HCT116 (cell line): Measurements from ENCODE around the gene ALAD. TPM values are rescaled to one million over a fixed set of nuclear protein-coding genes. Genes with fewer than 3 reads are reported as not detected.
A peak's percentile ranks its signal among the peaks of the same experiment; 100 is the strongest.
"Not testable (repeated sequence)": the region's sequence is repeated elsewhere in the genome, so short reads cannot be mapped to it uniquely, and the experiment has no call there.

Experiments used
- ATAC-seq: fragments of 200-7000 bp; cut with Tn5 transposase; 2 replicates; pipeline ENCODE4 v1.9.1; 2020; ENCODE audit warnings: mild to moderate bottlenecking, moderate library complexity
- BruUV-seq: library from RNA; stranded (reverse); fragments of 400-500 nt; replicated peaks from 2 replicates; lab custom pipeline; 2021; lab: Mats Ljungman, UMichigan
- CTCF ChIA-PET: fragments of 300-600 bp; sonication (Branson Sonifier 250); formaldehyde crosslinking; loops from one replicate; lab custom pipeline; 2021; ENCODE audit warnings: antibody characterized with exemption; lab: Charles Lee
- POLR2A ChIA-PET: fragments of 300-600, 350-600 bp; sonication (Branson Sonifier 250); formaldehyde crosslinking; loops from one replicate; lab custom pipeline; 2021; ENCODE audit warnings: antibody characterized with exemption; lab: Charles Lee
- RAD21 ChIA-PET, 2 experiments: fragments of 300-600 bp; sonication (Branson Sonifier 250); formaldehyde crosslinking; loops; one replicate each; lab custom pipeline; 2023; ENCODE audit warnings: low total read pairs in 2 of 2; ENCODE audit not compliant: uncharacterized antibody in 2 of 2, unreplicated experiment in 2 of 2, low non-redundant PET in 1 of 2; lab: Charles Lee
- DNase-seq: peaks from one replicate; pipeline ENCODE4 v3.0.0-alpha.2; 2010; ENCODE audit warnings: low read depth, low spot score
- H2AFZ ChIP-seq: fragments of 200-600 bp; shearing (Covaris generic), sonication (generic); 2 replicates; pipeline ENCODE4 v1.6.1; 2017; ENCODE audit warnings: low read depth, mixed run types, mixed read lengths, antibody characterized with exemption, low read length; ENCODE audit not compliant: poor library complexity, severe bottlenecking
- H3K27ac ChIP-seq: 2 replicates; pipeline ENCODE4 v1.5.1; 2012; ENCODE audit warnings: low read depth, low read length
- H3K27me3 ChIP-seq: fragments of 200-600 bp; sonication (generic); 2 replicates; pipeline ENCODE4 v1.6.1; 2016; ENCODE audit warnings: mixed run types, low read length, mixed read lengths; ENCODE audit not compliant: insufficient read depth
- H3K36me3 ChIP-seq, 2 experiments: fragments of 200-500 bp in 1 of 2; fragments of 200-600 bp in 1 of 2; sonication (Bioruptor generic) in 1 of 2; sonication (generic) in 1 of 2; 2 replicates each; pipeline versions ENCODE4 v1.5.1 to v1.6.1; 2014 to 2016; ENCODE audit warnings: low read length in 2 of 2, inconsistent platforms in 1 of 2, mixed read lengths in 1 of 2, mixed run types in 1 of 2; ENCODE audit not compliant: insufficient read depth in 2 of 2, control insufficient read depth in 1 of 2
- H3K4me1 ChIP-seq, 2 experiments: fragments of 200-600 bp in 1 of 2; sonication (generic) in 1 of 2; 2 replicates each; pipeline versions ENCODE4 v1.5.1 to v1.6.1; 2012 to 2017; ENCODE audit warnings: low read length in 2 of 2, inconsistent platforms in 1 of 2, mild to moderate bottlenecking in 1 of 2, mixed read lengths in 1 of 2, mixed run types in 1 of 2, moderate library complexity in 1 of 2; ENCODE audit not compliant: insufficient read depth in 2 of 2, control insufficient read depth in 1 of 2
- H3K4me2 ChIP-seq: fragments of 200-600 bp; sonication (generic); 2 replicates; pipeline ENCODE4 v1.6.1; 2017; ENCODE audit warnings: mixed run types, low read length, mixed read lengths
- H3K4me3 ChIP-seq, 2 experiments: fragments of 200-600 bp in 1 of 2; sonication (generic) in 1 of 2; replicated peaks in 1 of 2; 2 replicates each; pipeline ENCODE4 v1.5.1; 2011 to 2016; ENCODE audit warnings: low read length in 2 of 2, control low read depth in 1 of 2, low read depth in 1 of 2, mild to moderate bottlenecking in 1 of 2, mixed read lengths in 1 of 2, mixed run types in 1 of 2
- H3K79me2 ChIP-seq: fragments of 200-600 bp; sonication (generic); 2 replicates; pipeline ENCODE4 v1.6.1; 2017; ENCODE audit warnings: mild to moderate bottlenecking, mixed run types, low read length, moderate library complexity, mixed read lengths; ENCODE audit not compliant: insufficient read depth
- H3K9ac ChIP-seq: fragments of 200-600 bp; sonication (generic); 2 replicates; pipeline ENCODE4 v1.6.1; 2016; ENCODE audit warnings: low read length, mixed read lengths
- H3K9me2 ChIP-seq: fragments of 200-600 bp; sonication (generic), shearing (Covaris generic); 2 replicates; pipeline ENCODE4 v1.6.1; 2017; ENCODE audit warnings: mixed run types, mild to moderate bottlenecking, moderate library complexity; ENCODE audit not compliant: insufficient read depth
- H3K9me3 ChIP-seq, 2 experiments: fragments of 200-500 bp in 1 of 2; fragments of 200-600 bp in 1 of 2; sonication (Bioruptor generic) in 1 of 2; sonication (generic) in 1 of 2; 2 replicates each; pipeline ENCODE4 v1.6.1; 2014 to 2017; ENCODE audit warnings: low read length in 2 of 2, mixed read lengths in 2 of 2, inconsistent platforms in 1 of 2, low read depth in 1 of 2, mild to moderate bottlenecking in 1 of 2, mixed run types in 1 of 2, moderate library complexity in 1 of 2; ENCODE audit not compliant: control insufficient read depth in 1 of 2, insufficient read depth in 1 of 2
- H4K20me1 ChIP-seq: fragments of 200-600 bp; sonication (generic), shearing (Covaris generic); 2 replicates; pipeline ENCODE4 v1.6.1; 2017; ENCODE audit warnings: mixed run types, mild to moderate bottlenecking, moderate library complexity; ENCODE audit not compliant: insufficient read depth
- CTCF ChIP-seq, 3 experiments: fragments of 200-600 bp in 1 of 3; sonication (generic) in 1 of 3; IDR thresholded peaks in 2 of 3; conservative IDR thresholded peaks in 1 of 3; 2 replicates each; pipeline ENCODE4 v1.5.1; 2012 to 2017; ENCODE audit warnings: low read depth in 2 of 3, low read length in 2 of 3, antibody characterized with exemption in 1 of 3, borderline replicate concordance in 1 of 3, control low read depth in 1 of 3, mild to moderate bottlenecking in 1 of 3, mixed read lengths in 1 of 3, mixed run types in 1 of 3, moderate library complexity in 1 of 3; ENCODE audit not compliant: insufficient read depth in 1 of 3
- YY1 ChIP-seq: IDR thresholded peaks from 2 replicates; pipeline ENCODE4 v1.6.1; 2011; ENCODE audit warnings: low read length, low read depth, moderate library complexity, mild to moderate bottlenecking; ENCODE audit not compliant: insufficient replicate concordance; ENCODE audit errors: extremely low read depth
- intact Hi-C: fragments of 100-400 bp; cut with micrococcal nuclease; formaldehyde crosslinking; loops from 2 replicates; pipeline ENCODE4 v1.10.0; 2022
- total RNA-seq: library from RNA; stranded (reverse); gene quantifications from one replicate; pipeline ENCODE4 v1.2.1, GENCODE V29; 2021; ENCODE audit not compliant: unreplicated experiment

Gene ALAD
- total RNA-seq, 1 experiment from 2014 or later: 14.0 TPM

- Histone ChIP-seq H3K79me2 (peaks cover 33% of the 10 kb centered on the region), H3K36me3 (peaks cover 12 to 20% of the 10 kb centered on the region in 2 experiments; a peak in 3 of 4 replicates), H3K4me1 (peaks cover 6 to 17% of the 10 kb centered on the region in 2 experiments)
- H3K9ac ChIP-seq, H3K4me2 ChIP-seq, H4K20me1 ChIP-seq, H3K4me3 ChIP-seq, H3K9me2 ChIP-seq, H2AFZ ChIP-seq, BruUV-seq, POLR2A ChIA-PET, H3K27me3 ChIP-seq, H3K27ac ChIP-seq, CTCF ChIA-PET, H3K9me3 ChIP-seq: not testable (repeated sequence)
- TF ChIP-seq YY1 (peak; percentile 29), CTCF (IDR thresholded peaks at IDR 0.05 in 2 of 3, conservative IDR thresholded peaks at IDR 0.05 in 1 of 3; ENCODE audit: borderline replicate concordance in 1 of 3, insufficient read depth in 1 of 3, low read depth in 2 of 3, low read length in 2 of 3) (peak in 2 of 3 experiments; percentile 61 to 75; a peak in 4 of 6 replicates)
- peak; percentile 46 for ATAC-seq
- peak; percentile 48 for DNase-seq
- RAD21 ChIA-PET: interaction anchor here in 1 of 2 experiments (1.0 kb wide), 1 partner anchor 251 kb away, joined by 3 read pairs; no protein-coding TSS in a partner anchor
- intact Hi-C loops: loop anchor here (1.0 kb wide), 2 partner anchors 98 to 133 kb away; no protein-coding TSS in a partner anchor
Measured at GRCh38 chr9:113406873-113407511, 5.9 kb upstream of the ALAD start.

- H3K36me3 ChIP-seq: peaks cover 12 to 20% of the 10 kb centered on the region in 2 experiments; a peak in 3 of 4 replicates
- H3K4me1 ChIP-seq: peaks cover 5 to 18% of the 10 kb centered on the region in 2 experiments
- H4K20me1 ChIP-seq, intact Hi-C loops, DNase-seq, ATAC-seq, H3K27ac ChIP-seq, H3K4me2 ChIP-seq, H3K27me3 ChIP-seq, H3K9ac ChIP-seq, H3K4me3 ChIP-seq, H3K9me3 ChIP-seq, RAD21 ChIA-PET, CTCF ChIA-PET, POLR2A ChIA-PET, H2AFZ ChIP-seq, BruUV-seq, H3K9me2 ChIP-seq: not testable (repeated sequence)
- peaks cover 33% of the 10 kb centered on the region for H3K79me2 ChIP-seq
Measured at GRCh38 chr9:113406353-113406752, 5.3 kb upstream of the ALAD start.
